Stimulated activated naive CD8-positive, alpha-beta T cell treated with anti-CD3 and anti-CD28 coated beads, Interleukin-15, amount 100 ng/mL, for 72 hours (primary cell): Measurements from ENCODE around the gene CREBZF.
A peak's percentile ranks its signal among the peaks of the same experiment; 100 is the strongest.
"Not testable (repeated sequence)": the region's sequence is repeated elsewhere in the genome, so short reads cannot be mapped to it uniquely, and the experiment has no call there.

ENCODE experiments used
- ATAC-seq: fragments of 150-1000 bp; cut with Tn5 transposase; 2 replicates; pipeline ENCODE4 v1.10.0; 2021; ENCODE audit warnings: mild to moderate bottlenecking, moderate library complexity
- DNase-seq, 2 donors: peaks; one replicate each; pipeline ENCODE4 v3.0.0; 2021 to 2022
- H3K27ac Mint-ChIP-seq, 2 donors: one replicate each; pipeline ENCODE4 v1.8.0; 2022; ENCODE audit warnings: mild to moderate bottlenecking in 2 of 2, mixed read lengths in 2 of 2, moderate library complexity in 2 of 2
- H3K27me3 Mint-ChIP-seq: one replicate; pipeline ENCODE4 v1.8.0; 2022; ENCODE audit warnings: mixed read lengths
- H3K4me1 Mint-ChIP-seq: one replicate; pipeline ENCODE4 v1.8.0; 2022; ENCODE audit warnings: mild to moderate bottlenecking, mixed read lengths
- H3K4me3 Mint-ChIP-seq, 2 donors: one replicate each; pipeline ENCODE4 v1.8.0; 2022; ENCODE audit warnings: mild to moderate bottlenecking in 2 of 2, mixed read lengths in 2 of 2, moderate library complexity in 1 of 2
- H3K9me3 Mint-ChIP-seq, 2 donors: one replicate each; pipeline ENCODE4 v1.8.0; 2022; ENCODE audit warnings: mixed read lengths in 2 of 2

The CREBZF gene

GRCh38 chr11:85682330-85683305 lies 17.7 kb upstream of the CREBZF start:
- peak; percentile 64 to 78 for DNase-seq
- ATAC-seq, result peak; percentile 92
- H3K27ac Mint-ChIP-seq, result peak overlapping the region; percentile 95 to 97
- no peaks in the 10 kb centered on the region for H3K9me3 Mint-ChIP-seq
- peaks cover 24% of the 10 kb centered on the region for H3K4me1 Mint-ChIP-seq
- H3K27me3 Mint-ChIP-seq, result peaks cover 10% of the 10 kb centered on the region
- peak overlapping the region; percentile 80 to 84 for H3K4me3 Mint-ChIP-seq

GRCh38 chr11:85680897-85681296 lies 16.0 kb upstream of the CREBZF start:
- ATAC-seq (peak; percentile 45), DNase-seq (no peak)

GRCh38 chr11:85679576-85679975 lies 14.6 kb upstream of the CREBZF start:
- no peak overlapping the region for H3K4me3 Mint-ChIP-seq
- H3K4me1 Mint-ChIP-seq, result peaks cover 24% of the 10 kb centered on the region
- ATAC-seq, result no peak
- no peak for DNase-seq
- H3K27me3 Mint-ChIP-seq, result peaks cover 10% of the 10 kb centered on the region
- no peak overlapping the region for H3K27ac Mint-ChIP-seq
- H3K9me3 Mint-ChIP-seq, result no peaks in the 10 kb centered on the region

More at GRCh38 chr11:85680897-85681296, 16.0 kb upstream of the CREBZF start:
- no peaks in the 10 kb centered on the region for H3K9me3 Mint-ChIP-seq
- peaks cover 10% of the 10 kb centered on the region for H3K27me3 Mint-ChIP-seq
- no peak overlapping the region for H3K27ac Mint-ChIP-seq
- no peak overlapping the region for H3K4me3 Mint-ChIP-seq
- peaks cover 24% of the 10 kb centered on the region for H3K4me1 Mint-ChIP-seq

GRCh38 chr11:85673393-85673792 lies 8.5 kb upstream of the CREBZF start:
- Mint-ChIP-seq H3K4me1 (no peaks in the 10 kb centered on the region), H3K27me3 (no peaks in the 10 kb centered on the region), H3K4me3 (no peak overlapping the region), H3K27ac (no peak overlapping the region), H3K9me3 (peaks cover 4 to 8% of the 10 kb centered on the region in 2 donors)
- DNase-seq (no peak), ATAC-seq (peak; percentile 72)

GRCh38 chr11:85672105-85672902 lies 7.4 kb upstream of the CREBZF start:
- Mint-ChIP-seq H3K27me3 (no peaks in the 10 kb centered on the region), H3K9me3 (peaks cover 4 to 8% of the 10 kb centered on the region in 2 donors), H3K27ac (no peak overlapping the region), H3K4me1 (no peaks in the 10 kb centered on the region), H3K4me3 (no peak overlapping the region)
- DNase-seq (no peak), ATAC-seq (no peak)

- H3K4me3 Mint-ChIP-seq, ATAC-seq, H3K9me3 Mint-ChIP-seq, H3K4me1 Mint-ChIP-seq, H3K27me3 Mint-ChIP-seq, DNase-seq, H3K27ac Mint-ChIP-seq: not testable (repeated sequence)
These were observed 6.2 kb upstream of the CREBZF start for GRCh38 chr11:85670949-85671663.

GRCh38 chr11:85668157-85668556 lies 3.2 kb upstream of the CREBZF start:
- ATAC-seq (no peak), DNase-seq (no peak)
- Mint-ChIP-seq H3K4me1 (peaks cover 10% of the 10 kb centered on the region), H3K27me3 (no peaks in the 10 kb centered on the region), H3K4me3 (no peak overlapping the region), H3K9me3 (peaks cover 4 to 8% of the 10 kb centered on the region in 2 donors), H3K27ac (no peak overlapping the region)

GRCh38 chr11:85666687-85667086 lies 1.8 kb upstream of the CREBZF start:
- Mint-ChIP-seq H3K27ac (no peak overlapping the region), H3K4me3 (no peak overlapping the region), H3K27me3 (no peaks in the 10 kb centered on the region), H3K4me1 (peaks cover 10% of the 10 kb centered on the region), H3K9me3 (peaks cover 4 to 8% of the 10 kb centered on the region in 2 donors)
- DNase-seq (no peak), ATAC-seq (no peak)

GRCh38 chr11:85665733-85666132 lies 804 bp upstream of the CREBZF start:
- ATAC-seq, result no peak
- peak overlapping the region; percentile 95 to 97 for H3K27ac Mint-ChIP-seq
- H3K4me3 Mint-ChIP-seq, result peak overlapping the region; percentile 94

GRCh38 chr11:85663753-85664614 lies 945 bp downstream of the CREBZF start:
- peak overlapping the region; percentile 95 to 97 for H3K27ac Mint-ChIP-seq
- peak overlapping the region; percentile 94 for H3K4me3 Mint-ChIP-seq
- H3K27me3 Mint-ChIP-seq, result no peaks in the 10 kb centered on the region
- H3K9me3 Mint-ChIP-seq, result no peaks in the 10 kb centered on the region
- ATAC-seq, result peak; percentile 83
- peak; percentile 87 to 90 for DNase-seq
- peaks cover 35% of the 10 kb centered on the region for H3K4me1 Mint-ChIP-seq

More at GRCh38 chr11:85665733-85666132, 804 bp upstream of the CREBZF start:
- Mint-ChIP-seq H3K27me3 (no peaks in the 10 kb centered on the region), H3K4me1 (peaks cover 19% of the 10 kb centered on the region), H3K9me3 (peaks cover under 1 to 2% of the 10 kb centered on the region in 2 donors)
- DNase-seq, result no peak

- H3K4me1 Mint-ChIP-seq, result peaks cover 40% of the 10 kb centered on the region
- H3K27ac Mint-ChIP-seq, result peak overlapping the region; percentile 95 to 97
- DNase-seq (peak in 1 of 2 donors; percentile 19), ATAC-seq (peak; percentile 37)
- H3K27me3 Mint-ChIP-seq, result no peaks in the 10 kb centered on the region
- no peaks in the 10 kb centered on the region for H3K9me3 Mint-ChIP-seq
- H3K4me3 Mint-ChIP-seq, result peak overlapping the region; percentile 94
These were observed 1.7 kb downstream of the CREBZF start for GRCh38 chr11:85663080-85663752.

GRCh38 chr11:85661972-85662664 lies 2.8 kb downstream of the CREBZF start:
- Mint-ChIP-seq H3K9me3 (no peaks in the 10 kb centered on the region), H3K27ac (no peak overlapping the region)

GRCh38 chr11:85658180-85658579 lies 6.7 kb downstream of the CREBZF start:
- no peak overlapping the region for H3K27ac Mint-ChIP-seq
- no peak for ATAC-seq
- no peak overlapping the region for H3K4me3 Mint-ChIP-seq
- H3K4me1 Mint-ChIP-seq, result peaks cover 48% of the 10 kb centered on the region
- DNase-seq, result no peak
- no peaks in the 10 kb centered on the region for H3K9me3 Mint-ChIP-seq
- no peaks in the 10 kb centered on the region for H3K27me3 Mint-ChIP-seq

More at GRCh38 chr11:85661972-85662664, 2.8 kb downstream of the CREBZF start:
- H3K27me3 Mint-ChIP-seq, result no peaks in the 10 kb centered on the region
- DNase-seq (no peak), ATAC-seq (no peak)
- peaks cover 42% of the 10 kb centered on the region for H3K4me1 Mint-ChIP-seq
- peak overlapping the region; percentile 57 to 94 for H3K4me3 Mint-ChIP-seq
